Raji (cell line): ENCODE measurements around the gene KAZN.

Experiments
- POLR2A ChIP-seq: IDR thresholded peaks from 2 replicates; pipeline ENCODE4 v1.6.1; 2011; ENCODE audit warnings: low read depth, low read length, control low read depth; ENCODE audit not compliant: insufficient read depth

KAZN gene

DNA sequence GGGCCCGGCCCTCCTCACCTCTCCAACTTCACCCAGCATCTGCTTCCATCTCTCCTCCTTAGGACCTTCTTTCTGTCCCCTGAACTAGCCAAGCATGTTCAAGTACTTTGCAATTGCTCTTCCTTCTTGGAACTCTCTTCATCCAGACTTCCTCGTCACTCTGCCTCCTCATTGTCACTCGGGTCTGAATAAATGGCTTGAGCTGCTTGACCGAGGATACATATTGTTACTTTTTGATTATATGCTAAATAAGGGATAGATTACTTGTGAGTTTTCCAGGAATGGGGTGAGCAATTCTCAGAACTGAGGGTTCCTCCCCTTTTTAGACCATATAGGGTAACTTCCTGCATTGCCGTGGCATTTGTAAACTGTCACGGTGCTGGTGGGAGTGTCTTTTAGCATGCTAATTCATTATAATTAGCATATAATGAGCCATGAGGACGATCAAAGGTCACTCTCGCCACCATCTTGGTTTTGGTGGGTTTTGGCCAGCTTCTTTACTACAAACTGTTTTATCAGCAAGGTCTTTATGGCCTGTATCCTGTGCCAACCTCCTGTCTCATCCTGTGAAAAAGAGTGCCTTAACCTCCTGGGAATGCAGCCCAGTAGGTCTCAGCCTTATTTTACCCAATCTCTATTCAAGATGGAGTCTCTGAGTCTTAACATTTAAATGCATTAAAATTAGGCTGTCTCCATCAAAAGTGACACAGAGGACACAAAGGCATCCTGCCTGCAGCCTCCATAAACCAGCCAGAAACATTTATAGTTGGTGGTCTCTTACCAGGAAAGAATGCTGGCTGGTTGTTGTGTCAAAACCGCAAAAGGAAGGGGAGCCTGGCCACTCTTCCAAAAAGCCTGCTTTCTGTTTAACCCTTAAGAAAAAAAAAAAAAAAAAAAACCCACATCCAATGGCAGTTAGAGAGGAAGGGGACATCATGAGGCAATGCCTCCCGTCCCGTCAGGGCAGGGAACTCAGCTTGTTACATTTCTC, 179.3 kb downstream of the KAZN start:
- TF ChIP-seq POLR2A = no peak

DNA sequence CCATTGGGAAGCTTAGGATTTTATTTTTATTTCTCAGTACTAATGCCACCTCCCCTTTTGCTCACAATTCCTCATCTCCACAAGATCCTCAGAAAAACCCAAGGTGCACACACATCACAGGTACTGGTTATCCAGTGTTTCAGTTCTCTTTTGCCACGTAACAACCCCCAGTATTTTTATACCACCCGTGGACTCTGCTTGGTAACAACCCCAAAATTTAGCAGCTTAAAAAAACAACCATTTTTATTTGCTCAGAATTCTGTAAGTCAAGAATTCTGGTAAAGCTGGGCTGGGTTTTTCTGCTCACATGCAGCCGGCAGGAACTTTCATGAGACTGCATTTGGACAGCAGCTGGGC, 180.0 kb downstream of the KAZN start:
- no peak for TF ChIP-seq POLR2A

DNA sequence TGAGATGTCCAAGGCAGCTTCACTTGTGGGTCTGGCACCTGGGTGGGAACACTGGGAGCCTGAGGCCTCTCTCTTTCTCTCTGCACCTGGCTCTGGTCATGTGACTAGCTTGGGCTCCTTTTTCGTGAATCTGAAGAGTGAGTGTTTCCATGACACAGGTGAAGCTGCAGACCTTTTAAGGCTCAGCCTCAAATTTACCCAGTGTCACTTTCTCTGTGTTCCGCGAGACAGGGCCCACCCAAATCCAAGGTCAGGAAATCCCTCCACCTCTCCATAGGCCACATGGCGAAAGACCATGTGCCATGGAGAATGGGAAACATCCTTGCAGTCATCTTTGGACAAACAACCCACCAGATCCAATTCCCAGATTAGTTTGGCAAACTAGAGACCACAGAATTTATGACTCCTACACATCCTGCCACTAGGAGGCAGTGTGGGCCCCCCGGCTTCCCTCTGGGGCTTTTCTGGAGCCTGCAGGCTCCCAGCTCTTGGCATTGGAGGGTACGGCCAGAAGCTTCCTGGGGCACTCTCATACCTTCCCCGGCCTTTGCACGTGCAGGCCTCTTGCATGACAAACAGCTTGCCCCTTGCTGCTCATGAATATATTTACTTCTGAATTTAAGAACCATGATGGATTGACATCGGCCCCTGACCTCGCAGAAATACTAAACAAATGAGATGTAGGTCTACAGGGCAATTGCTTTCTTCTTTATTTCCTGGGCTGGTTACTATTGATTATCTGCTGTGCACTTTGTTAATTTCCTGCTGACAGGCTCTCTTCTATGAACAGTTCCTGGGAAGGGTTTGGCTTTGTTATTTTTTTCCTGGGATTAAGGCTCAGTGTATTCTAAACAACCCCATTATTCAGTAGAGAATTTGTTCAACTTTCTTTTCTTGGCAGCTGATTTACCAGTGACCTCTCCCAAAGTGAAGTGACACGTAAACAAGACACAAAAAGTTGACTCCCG, 180.7 kb downstream of the KAZN start:
- no peak for TF ChIP-seq POLR2A

DNA sequence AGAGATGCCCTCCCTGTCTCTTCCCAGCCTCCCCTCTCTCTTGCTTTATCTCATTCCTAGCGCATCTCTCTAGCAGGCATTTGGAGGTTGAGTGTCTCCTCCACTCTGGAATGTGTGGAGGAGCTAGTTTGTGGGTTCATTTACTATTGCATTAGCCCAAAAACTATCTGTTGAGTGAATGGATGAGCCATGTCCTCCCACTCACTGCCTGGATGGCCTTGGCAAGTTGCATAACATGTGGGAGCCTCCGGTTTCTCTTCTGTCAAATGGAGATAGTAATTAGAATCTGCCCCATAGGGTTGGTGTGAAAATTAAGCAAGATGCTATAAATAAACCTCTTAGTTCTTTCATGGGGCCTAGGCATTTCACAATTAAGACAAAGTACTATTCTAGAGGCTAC, 181.8 kb downstream of the KAZN start:
- no peak for TF ChIP-seq POLR2A

DNA sequence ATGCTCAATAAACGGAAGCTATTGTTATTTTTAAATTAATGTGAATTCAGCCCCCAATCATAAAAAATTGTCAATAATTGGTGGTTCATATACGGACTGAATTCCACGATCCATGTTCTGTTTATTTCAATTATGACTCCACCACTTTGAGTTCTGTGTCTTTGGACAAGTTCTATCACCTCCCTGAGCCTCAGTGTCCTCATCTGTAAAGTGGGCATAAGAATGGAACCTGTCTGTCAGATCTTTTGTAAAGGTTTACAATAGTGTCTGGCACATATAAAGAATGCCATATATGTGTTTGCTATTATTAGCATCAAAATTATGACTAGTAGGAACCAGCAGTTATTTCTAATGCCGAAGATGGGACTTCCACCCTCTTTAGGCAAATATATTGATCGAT, 183.3 kb downstream of the KAZN start:
- TF ChIP-seq POLR2A = no peak

DNA sequence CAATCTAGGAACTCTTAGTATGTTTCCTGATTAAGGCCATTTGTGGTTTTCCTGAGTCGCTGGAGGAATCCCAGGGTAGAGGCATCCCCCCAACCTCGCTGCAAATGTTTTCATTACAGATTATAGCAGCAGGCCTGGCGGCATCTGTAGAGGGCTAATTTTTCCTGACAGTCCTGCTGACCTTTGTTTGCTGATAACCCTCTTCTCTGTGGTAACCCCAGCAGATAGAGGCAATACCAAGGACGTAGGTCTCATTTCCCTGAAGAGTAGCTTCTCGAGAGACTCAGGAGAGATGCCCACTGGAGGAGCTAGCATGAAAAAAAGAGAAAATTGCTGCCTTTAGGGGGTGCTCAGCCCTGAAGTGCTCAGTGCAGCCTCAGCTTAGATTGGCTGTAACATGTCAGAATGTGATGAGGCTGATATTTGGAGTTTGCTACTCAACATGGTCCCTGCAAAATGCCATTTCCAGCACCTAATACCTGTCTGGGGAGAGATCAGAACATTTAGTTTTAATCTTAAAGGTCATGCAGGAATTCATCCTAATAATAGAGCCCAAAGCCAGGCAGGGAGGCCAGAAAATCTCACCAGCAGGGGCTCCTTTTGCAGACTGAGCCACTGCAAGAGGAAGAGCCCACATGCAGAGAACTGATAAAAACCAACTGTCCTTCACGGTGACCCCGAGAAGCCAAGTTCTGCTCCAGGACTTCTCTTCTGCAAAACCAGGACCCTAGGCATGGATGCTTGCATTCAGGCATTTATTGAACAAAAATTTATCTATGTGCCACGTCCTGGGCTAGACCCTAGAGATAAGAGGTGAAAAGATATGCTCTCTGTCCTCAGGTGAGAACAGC, 184.5 kb downstream of the KAZN start:
- no peak for TF ChIP-seq POLR2A

DNA sequence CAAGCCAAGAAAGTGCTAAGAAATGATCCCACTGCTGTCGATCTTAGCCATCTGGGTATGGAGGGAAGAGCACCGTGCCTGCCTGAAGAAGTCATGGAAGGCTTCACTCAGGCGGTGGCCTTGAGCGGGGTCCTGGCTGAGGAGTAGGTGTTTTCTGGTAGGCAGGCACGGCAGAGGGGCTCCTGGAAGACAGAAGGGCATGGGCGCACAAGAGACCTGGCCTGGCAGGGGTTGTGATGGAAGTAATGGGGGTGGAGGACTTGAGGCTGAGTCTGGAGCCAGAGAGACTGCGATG, 185.1 kb downstream of the KAZN start:
- TF ChIP-seq POLR2A = no peak

DNA sequence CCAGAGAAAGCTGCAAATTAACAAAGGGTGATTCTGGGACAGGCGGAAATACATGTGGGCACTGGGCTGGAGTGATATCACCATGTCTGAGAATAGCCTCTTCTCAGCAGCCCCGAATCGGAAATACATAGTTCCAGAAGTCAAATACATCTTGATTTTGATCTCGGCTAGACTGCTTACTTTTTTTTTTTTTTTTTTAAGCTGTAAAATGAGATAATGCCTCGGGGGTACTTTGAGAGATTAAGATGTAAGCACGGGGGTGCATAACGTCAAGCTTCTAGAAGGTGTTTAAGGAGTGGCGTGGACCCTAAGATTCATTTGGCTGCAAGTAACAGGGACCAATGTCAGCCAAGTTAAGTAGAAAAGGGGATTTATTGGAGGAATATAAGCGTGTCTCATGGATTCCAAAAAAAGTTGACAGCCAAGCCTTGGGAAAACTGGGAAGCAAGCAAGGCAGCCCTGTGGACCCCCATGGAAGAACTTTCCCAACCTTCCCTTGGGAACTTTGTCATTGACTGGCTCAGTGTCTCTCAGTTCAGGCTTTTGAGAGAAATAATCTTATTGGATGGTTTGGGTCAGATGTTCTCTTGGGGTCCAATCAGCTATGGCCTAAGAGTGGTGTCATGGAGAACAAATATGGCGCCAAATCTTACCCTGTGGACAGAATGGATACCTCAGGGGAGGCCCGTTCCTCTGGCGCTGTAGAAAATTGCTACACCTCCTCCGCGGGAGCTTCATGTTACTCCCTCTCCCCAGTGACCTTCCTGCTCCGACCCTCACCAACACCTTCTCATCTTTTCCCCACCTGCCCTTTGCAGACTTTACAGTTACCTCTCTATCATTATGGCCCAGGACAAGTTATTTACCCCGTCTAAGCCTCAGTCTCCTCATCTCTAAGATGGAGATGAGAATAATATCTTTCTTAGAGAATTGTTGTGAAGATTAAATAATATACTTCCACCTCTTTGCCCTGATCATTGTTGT, 186.6 kb downstream of the KAZN start:
- TF ChIP-seq POLR2A = no peak

DNA sequence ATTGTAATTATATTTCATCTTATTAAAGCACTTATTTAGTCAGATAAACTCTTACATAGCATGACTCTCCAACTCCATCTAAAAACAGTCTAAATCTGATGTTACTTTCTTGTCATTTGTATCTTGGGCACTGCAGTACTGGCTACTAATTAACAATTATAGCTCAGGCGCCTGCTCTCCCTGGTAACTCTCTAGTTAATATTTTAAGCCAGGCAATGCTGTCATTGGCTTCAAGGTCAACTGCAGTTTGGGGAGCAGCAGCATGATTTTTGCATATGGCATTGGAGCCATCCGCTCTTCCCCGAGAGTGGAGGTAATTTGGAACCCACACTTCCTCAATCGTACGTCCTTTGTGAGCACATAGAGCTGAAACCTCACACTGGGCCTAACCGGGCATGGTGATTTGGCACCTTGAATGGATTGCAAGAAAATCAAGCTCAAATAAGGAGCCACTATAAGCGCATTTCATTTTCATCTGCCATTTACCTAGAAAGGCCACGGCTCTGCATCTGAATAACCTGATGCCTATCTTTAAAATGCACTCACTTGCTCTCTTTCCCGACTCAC, 187.7 kb downstream of the KAZN start:
- TF ChIP-seq POLR2A = no peak

DNA sequence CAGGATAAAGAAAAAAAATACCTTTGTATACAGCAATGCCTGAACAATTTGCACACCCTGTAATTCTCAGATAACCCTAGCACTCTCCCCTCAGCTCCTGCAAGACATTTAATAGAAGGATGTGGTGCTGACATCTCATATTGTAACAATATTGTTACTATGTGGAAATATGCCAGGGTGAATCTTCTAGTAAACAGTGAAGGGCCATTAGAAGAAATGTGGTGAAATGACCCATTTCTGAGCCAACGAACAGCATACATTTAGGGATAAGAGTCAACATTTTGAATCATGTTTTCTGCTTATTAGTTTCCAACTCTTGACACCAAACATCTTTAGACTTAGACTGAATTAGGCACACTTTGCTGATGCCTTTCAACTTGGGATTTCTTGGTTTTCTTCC, 188.2 kb downstream of the KAZN start:
- no peak for TF ChIP-seq POLR2A

DNA sequence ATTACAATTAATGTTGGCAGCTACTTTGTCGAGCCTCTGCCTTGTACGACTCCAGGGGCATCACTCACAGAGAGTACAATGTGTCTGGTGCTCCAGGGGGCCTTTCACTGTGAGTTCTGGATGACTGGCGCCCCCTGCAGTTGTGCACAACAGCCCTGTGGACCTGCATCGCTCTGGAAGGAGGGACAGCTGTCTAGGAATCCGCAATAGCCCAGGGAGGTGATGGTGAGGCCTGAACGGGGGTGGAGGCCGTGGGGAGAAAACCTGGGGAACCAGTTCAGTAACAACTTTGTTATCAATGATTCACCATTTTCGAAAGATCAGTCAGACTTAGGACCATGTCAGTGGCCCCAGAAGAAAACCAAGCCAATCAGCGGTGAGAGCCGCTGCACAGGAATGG, 189.1 kb downstream of the KAZN start:
- TF ChIP-seq POLR2A = no peak

DNA sequence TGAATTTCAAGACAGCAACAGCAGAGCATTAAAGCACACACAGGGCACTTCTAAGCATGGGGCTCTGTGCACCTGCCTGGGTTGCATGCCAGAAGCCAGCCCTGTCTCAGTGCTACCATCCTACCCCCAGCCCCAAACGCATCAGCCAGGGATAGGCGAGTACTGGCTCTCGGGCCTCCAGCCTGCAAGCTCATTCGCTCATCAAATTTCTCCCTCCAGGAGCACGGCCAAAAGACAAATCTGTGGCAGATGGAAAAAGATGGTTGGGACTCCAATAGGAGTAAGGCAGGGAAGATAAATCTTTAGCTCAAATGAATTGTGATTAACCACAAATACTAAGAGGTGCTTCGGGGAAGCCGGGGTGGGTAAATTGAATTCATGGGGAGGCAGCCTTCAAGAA, 189.6 kb downstream of the KAZN start:
- no peak for TF ChIP-seq POLR2A

DNA sequence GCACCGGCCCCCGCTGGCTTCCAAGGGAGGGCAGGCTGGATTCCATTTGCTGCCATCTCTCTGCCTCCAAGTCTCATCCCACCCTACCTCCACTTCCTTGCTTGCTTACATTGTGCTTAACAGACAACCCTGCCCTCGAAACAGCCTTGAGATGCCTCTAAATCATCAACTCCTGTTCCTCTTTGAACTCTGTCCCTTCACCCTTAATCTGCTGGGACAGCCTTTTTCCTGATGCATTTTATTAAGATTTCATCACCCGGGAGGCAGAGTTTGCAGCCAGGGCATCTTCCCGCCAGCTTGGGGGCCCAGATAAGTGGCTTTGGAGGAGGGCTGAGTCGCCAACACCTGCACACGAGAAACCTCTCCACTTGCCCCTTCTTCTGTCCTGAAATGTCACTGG, 192.5 kb downstream of the KAZN start:
- no peak for TF ChIP-seq POLR2A

DNA sequence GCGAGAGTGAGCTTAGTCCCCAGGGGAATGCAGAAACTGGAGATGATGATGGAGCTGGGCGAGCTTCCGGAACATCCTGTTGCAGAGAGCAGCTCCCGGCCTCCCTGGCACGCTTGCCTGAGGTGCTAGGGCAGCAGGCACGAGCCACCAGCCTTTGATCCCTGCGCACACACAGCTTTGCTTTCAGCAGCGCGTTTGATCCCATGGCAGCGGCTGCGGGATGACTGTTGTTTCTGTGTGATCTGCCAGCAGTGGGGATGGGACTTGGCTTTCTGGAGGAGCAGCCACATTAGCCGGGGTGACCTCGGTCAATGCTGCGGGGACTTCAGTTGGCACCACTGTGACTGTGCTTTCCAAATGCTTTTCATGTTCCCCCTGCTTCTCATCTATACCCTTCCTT, 193.2 kb downstream of the KAZN start:
- TF ChIP-seq POLR2A = no peak
